Smooth muscle cell of the brain vasculature (primary cell): ENCODE data around the gene NCOR2.
A peak's percentile ranks its signal among the peaks of the same experiment; 100 is the strongest.

Source experiments
- DNase-seq: peaks from one replicate; pipeline ENCODE4 v3.0.0-alpha.2; 2012; ENCODE audit warnings: low read depth, low spot score

NCOR2 gene

GRCh38 chr12:124527861-124528561 is 39.4 kb downstream of the NCOR2 start:
- no peak for DNase-seq

- no peak for DNase-seq
These were observed 41.3 kb downstream of the NCOR2 start for GRCh38 chr12:124525927-124526692.

- DNase-seq, result no peak
These were observed 42.0 kb downstream of the NCOR2 start for GRCh38 chr12:124525455-124525854.

- DNase-seq, result no peak
These were observed 43.0 kb downstream of the NCOR2 start for GRCh38 chr12:124524231-124524925.

- DNase-seq, result no peak
These were observed 44.3 kb downstream of the NCOR2 start for GRCh38 chr12:124523071-124523470.

GRCh38 chr12:124520907-124521306 is 46.5 kb downstream of the NCOR2 start:
- no peak for DNase-seq

- DNase-seq, result no peak
These were observed 47.1 kb downstream of the NCOR2 start for GRCh38 chr12:124520265-124520701.

GRCh38 chr12:124519746-124520145 is 47.7 kb downstream of the NCOR2 start:
- DNase-seq, result no peak

GRCh38 chr12:124518051-124518932 is 49.1 kb downstream of the NCOR2 start:
- peak; percentile 96 for DNase-seq
